ENCODE results near the gene PDLIM7. TPM values are rescaled to one million over a fixed set of nuclear protein-coding genes. Genes with fewer than 3 reads are reported as not detected.

Gene PDLIM7
- total RNA-seq, 2 experiments from 2014 or later = 41.2 to 42.2 TPM

DNA sequence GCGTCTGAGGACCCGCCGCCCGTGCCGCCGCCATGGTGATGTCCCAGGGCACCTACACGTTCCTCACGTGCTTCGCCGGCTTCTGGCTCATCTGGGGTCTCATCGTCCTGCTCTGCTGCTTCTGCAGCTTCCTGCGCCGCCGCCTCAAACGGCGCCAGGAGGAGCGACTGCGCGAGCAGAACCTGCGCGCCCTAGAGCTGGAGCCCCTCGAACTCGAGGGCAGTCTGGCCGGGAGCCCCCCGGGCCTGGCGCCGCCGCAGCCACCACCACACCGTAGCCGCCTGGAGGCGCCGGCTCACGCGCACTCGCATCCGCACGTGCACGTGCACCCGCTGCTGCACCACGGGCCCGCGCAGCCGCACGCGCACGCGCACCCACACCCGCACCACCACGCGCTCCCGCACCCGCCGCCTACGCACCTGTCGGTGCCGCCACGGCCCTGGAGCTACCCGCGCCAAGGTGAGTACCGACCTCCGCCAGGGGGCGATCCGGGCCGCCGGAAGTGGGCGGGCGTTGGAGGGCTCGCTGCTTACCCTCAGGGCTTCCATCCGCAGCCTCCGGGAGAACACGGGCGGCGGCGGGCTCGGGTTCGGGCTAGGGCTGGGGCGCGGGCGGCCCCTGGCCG, 42.3 kb downstream of the PDLIM7 start:
- intact Hi-C loops (cut with micrococcal nuclease) = loop anchor here (1.0 kb wide), 2 partner anchors 21 to 46 kb away; no protein-coding TSS in a partner anchor
- no peaks in the 10 kb centered on the region for H3K9me3 Mint-ChIP-seq
- peaks cover 20% of the 10 kb centered on the region for H3K4me1 Mint-ChIP-seq (ENCODE audit: low read depth)
- peak overlapping the region; percentile 79 for H3K4me3 Mint-ChIP-seq
- peak; percentile 96 for DNase-seq
- no peaks in the 10 kb centered on the region for H3K36me3 Mint-ChIP-seq (ENCODE audit: low read depth)
- CTCF ChIA-PET = interaction anchor here (0.7 to 7.1 kb wide), 38 partner anchors 8 to 917 kb away, joined by 3 to 161 read pairs (median 5); partner anchors contain the start of genes F12, GRK6, LMAN2 and PDLIM7
- H3K27me3 Mint-ChIP-seq (ENCODE audit: low read depth) = no peaks in the 10 kb centered on the region
- H3K27ac Mint-ChIP-seq = no peak overlapping the region

GRCh38 chr5:177454397-177455035, 42.9 kb downstream of the PDLIM7 start:
- intact Hi-C loops (cut with micrococcal nuclease) = loop anchor here (1.0 kb wide), 8 partner anchors 9 to 142 kb away; no protein-coding TSS in a partner anchor
- CTCF ChIA-PET = interaction anchor here (0.7 to 7.1 kb wide), 29 partner anchors 9 to 145 kb away, joined by 3 to 161 read pairs (median 6); partner anchors contain the start of genes F12, GRK6, PDLIM7 and PFN3
- H3K4me3 Mint-ChIP-seq = peak overlapping the region; percentile 79
- H3K36me3 Mint-ChIP-seq (ENCODE audit: low read depth) = no peaks in the 10 kb centered on the region
- peaks cover 20% of the 10 kb centered on the region for H3K4me1 Mint-ChIP-seq (ENCODE audit: low read depth)
- no peak overlapping the region for H3K27ac Mint-ChIP-seq
- H3K9me3 Mint-ChIP-seq = no peaks in the 10 kb centered on the region
- DNase-seq = peak; percentile 91
- no peaks in the 10 kb centered on the region for H3K27me3 Mint-ChIP-seq (ENCODE audit: low read depth)

DNA sequence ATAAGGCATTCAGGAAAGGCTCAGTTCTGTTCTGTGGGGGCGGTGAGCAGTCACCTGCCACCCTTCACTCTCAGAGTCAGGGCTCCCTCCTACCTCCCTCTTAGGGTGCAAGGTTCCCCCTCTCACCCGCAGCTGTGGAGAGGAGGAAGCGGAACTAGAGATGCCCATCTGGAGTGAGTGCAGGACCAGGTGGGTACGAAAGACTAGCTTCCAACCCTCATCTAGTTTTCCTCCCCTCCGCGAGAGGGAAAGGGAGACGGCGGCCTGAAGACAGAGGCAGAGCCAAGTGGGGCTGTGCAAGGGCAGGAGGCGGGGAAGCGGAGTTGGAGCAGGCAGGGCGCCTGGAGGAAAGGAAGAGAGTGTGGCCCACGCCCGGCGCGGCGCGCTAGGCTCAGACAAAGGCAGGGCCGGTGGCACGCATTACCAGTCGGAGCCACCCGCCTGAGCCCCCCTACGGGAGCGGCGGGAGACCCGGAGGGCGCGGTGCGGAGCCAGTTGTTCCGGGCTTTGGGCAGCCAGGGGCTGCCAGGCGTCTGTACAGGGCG, 43.5 kb downstream of the PDLIM7 start:
- no peaks in the 10 kb centered on the region for H3K36me3 Mint-ChIP-seq (ENCODE audit: low read depth)
- H3K4me1 Mint-ChIP-seq (ENCODE audit: low read depth) = peaks cover 20% of the 10 kb centered on the region
- no peak for DNase-seq
- no peaks in the 10 kb centered on the region for H3K27me3 Mint-ChIP-seq (ENCODE audit: low read depth)
- H3K27ac Mint-ChIP-seq = peak overlapping the region; percentile 74
- CTCF ChIA-PET = interaction anchor here (1.1 to 7.1 kb wide), 15 partner anchors 9 to 144 kb away, joined by 3 to 161 read pairs (median 10); partner anchors contain the start of genes F12, GRK6, PFN3 and PRR7
- intact Hi-C loops (cut with micrococcal nuclease) = loop anchor here (1.0 kb wide), 6 partner anchors 9 to 142 kb away; no protein-coding TSS in a partner anchor
- peak overlapping the region; percentile 75 for H3K4me3 Mint-ChIP-seq
- H3K9me3 Mint-ChIP-seq = no peaks in the 10 kb centered on the region

DNA sequence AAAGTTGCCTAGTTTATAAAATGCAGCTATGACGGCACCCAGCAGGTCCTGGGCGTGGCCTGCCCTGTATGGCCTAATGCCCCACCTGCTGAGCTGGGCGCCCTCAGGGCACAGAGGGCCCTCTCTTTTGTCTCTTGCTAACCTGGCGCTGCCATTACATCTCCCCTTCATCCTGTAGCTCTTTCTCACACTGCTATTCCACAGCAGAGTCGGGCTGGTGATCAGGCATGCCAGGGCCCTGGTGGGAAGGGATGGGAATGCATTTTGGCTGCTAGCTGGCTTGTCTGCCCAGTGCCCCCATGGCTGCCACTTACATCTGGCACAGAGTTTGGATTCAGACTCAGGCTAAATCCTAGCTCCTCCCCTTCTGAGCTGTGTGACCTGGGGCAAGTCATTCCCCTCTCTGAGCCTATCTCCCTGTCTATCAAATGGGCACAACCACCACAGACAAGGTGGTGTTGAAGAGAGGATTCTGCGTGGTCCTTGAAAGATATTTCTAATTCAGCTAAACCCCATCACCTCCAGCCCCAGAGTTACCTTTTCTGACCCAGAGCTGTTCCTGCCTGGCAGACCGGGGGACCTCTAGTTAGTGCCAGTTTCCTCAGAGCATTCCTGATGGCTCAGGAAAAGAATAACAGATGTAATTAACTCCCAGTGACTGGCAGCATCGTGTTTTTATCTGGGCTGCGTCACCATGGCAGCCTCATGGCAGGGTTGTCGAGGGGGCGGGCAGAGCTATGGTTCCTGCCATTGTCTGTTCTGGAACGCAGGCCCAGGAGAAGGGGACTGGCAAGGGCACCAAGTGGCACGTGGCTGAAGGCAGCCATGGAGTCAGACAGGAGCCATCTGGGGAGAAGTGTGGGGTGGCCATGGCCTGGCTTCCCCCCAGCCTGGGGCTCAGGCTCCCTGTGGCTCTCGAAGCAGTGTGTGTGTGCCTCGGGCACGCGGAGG, 44.4 kb downstream of the PDLIM7 start:
- peaks cover 28% of the 10 kb centered on the region for H3K4me1 Mint-ChIP-seq (ENCODE audit: low read depth)
- no peak overlapping the region for H3K4me3 Mint-ChIP-seq
- H3K36me3 Mint-ChIP-seq (ENCODE audit: low read depth) = no peaks in the 10 kb centered on the region
- CTCF ChIA-PET = interaction anchor here (1.1 to 7.1 kb wide), 13 partner anchors 8 to 143 kb away, joined by 3 to 161 read pairs (median 6); partner anchors contain the start of genes F12, PFN3 and PRR7
- no peaks in the 10 kb centered on the region for H3K9me3 Mint-ChIP-seq
- H3K27me3 Mint-ChIP-seq (ENCODE audit: low read depth) = no peaks in the 10 kb centered on the region
- H3K27ac Mint-ChIP-seq = no peak overlapping the region
- no peak for DNase-seq
- intact Hi-C loops (cut with micrococcal nuclease) = no loop called here

- Mint-ChIP-seq H3K27me3 (ENCODE audit: low read depth) (no peaks in the 10 kb centered on the region), H3K4me1 (ENCODE audit: low read depth) (peaks cover 32% of the 10 kb centered on the region), H3K9me3 (no peaks in the 10 kb centered on the region), H3K4me3 (no peak overlapping the region), H3K36me3 (ENCODE audit: low read depth) (no peaks in the 10 kb centered on the region), H3K27ac (no peak overlapping the region)
- intact Hi-C loops (cut with micrococcal nuclease) = no loop called here
- CTCF ChIA-PET = interaction anchor here (1.1 to 8.6 kb wide), 6 partner anchors 43 to 141 kb away, joined by 3 to 161 read pairs (median 4); partner anchors contain the start of genes F12 and PFN3
- DNase-seq = no peak
Observed at GRCh38 chr5:177450667-177451424, 46.6 kb downstream of the PDLIM7 start.

- intact Hi-C loops (cut with micrococcal nuclease) = no loop called here
- Mint-ChIP-seq H3K27me3 (ENCODE audit: low read depth) (no peaks in the 10 kb centered on the region), H3K27ac (no peak overlapping the region), H3K4me3 (no peak overlapping the region), H3K4me1 (ENCODE audit: low read depth) (peaks cover 46% of the 10 kb centered on the region), H3K9me3 (no peaks in the 10 kb centered on the region), H3K36me3 (ENCODE audit: low read depth) (no peaks in the 10 kb centered on the region)
- DNase-seq = no peak
- CTCF ChIA-PET = interaction anchor here (1.0 to 8.6 kb wide), 7 partner anchors 24 to 59 kb away, joined by 3 to 131 read pairs (median 5); no protein-coding TSS in a partner anchor
Observed at GRCh38 chr5:177449140-177450061, 48.0 kb downstream of the PDLIM7 start.

GRCh38 chr5:177448244-177448950, 49.0 kb downstream of the PDLIM7 start:
- H3K36me3 Mint-ChIP-seq (ENCODE audit: low read depth) = no peaks in the 10 kb centered on the region
- H3K27ac Mint-ChIP-seq = peak overlapping the region; percentile 42
- no peak for DNase-seq
- peak overlapping the region; percentile 56 for H3K4me3 Mint-ChIP-seq
- no peaks in the 10 kb centered on the region for H3K27me3 Mint-ChIP-seq (ENCODE audit: low read depth)
- intact Hi-C loops (cut with micrococcal nuclease) = no loop called here
- H3K4me1 Mint-ChIP-seq (ENCODE audit: low read depth) = peaks cover 48% of the 10 kb centered on the region
- H3K9me3 Mint-ChIP-seq = no peaks in the 10 kb centered on the region
- CTCF ChIA-PET = interaction anchor here (1.3 to 8.6 kb wide), 7 partner anchors 7 to 139 kb away, joined by 3 to 131 read pairs (median 9); no protein-coding TSS in a partner anchor

GRCh38 chr5:177447611-177448243, 49.7 kb downstream of the PDLIM7 start:
- Mint-ChIP-seq H3K27ac (peak overlapping the region; percentile 42), H3K27me3 (ENCODE audit: low read depth) (no peaks in the 10 kb centered on the region), H3K9me3 (no peaks in the 10 kb centered on the region), H3K4me1 (ENCODE audit: low read depth) (peaks cover 46% of the 10 kb centered on the region), H3K4me3 (peak overlapping the region; percentile 56), H3K36me3 (ENCODE audit: low read depth) (no peaks in the 10 kb centered on the region)
- CTCF ChIA-PET = interaction anchor here (1.4 to 8.6 kb wide), 7 partner anchors 7 to 138 kb away, joined by 4 to 131 read pairs (median 37); no protein-coding TSS in a partner anchor
- intact Hi-C loops (cut with micrococcal nuclease) = no loop called here
- DNase-seq = no peak

GRCh38 chr5:177447066-177447610, 50.3 kb downstream of the PDLIM7 start:
- Mint-ChIP-seq H3K4me3 (peak overlapping the region; percentile 56), H3K9me3 (no peaks in the 10 kb centered on the region), H3K4me1 (ENCODE audit: low read depth) (peaks cover 45% of the 10 kb centered on the region), H3K27ac (no peak overlapping the region), H3K36me3 (ENCODE audit: low read depth) (no peaks in the 10 kb centered on the region), H3K27me3 (ENCODE audit: low read depth) (no peaks in the 10 kb centered on the region)
- DNase-seq = peak; percentile 72
- CTCF ChIA-PET = interaction anchor here (1.4 to 8.6 kb wide), 7 partner anchors 8 to 137 kb away, joined by 4 to 131 read pairs (median 37); no protein-coding TSS in a partner anchor
- intact Hi-C loops (cut with micrococcal nuclease) = no loop called here

Data from activated naive CD4-positive, alpha-beta T cell treated with anti-CD3 and anti-CD28 coated beads for 36 hours (primary cell).